GM18505 (cell line): Measurements from ENCODE around the gene RBM23.
A peak's percentile ranks its signal among the peaks of the same experiment; 100 is the strongest.
"Not testable (repeated sequence)": the region's sequence is repeated elsewhere in the genome, so short reads cannot be mapped to it uniquely, and the experiment has no call there.

Experiments used
- ATAC-seq: cut with Tn5 transposase; IDR thresholded peaks from one replicate; pipeline ENCODE4 v1.9.1; 2021; ENCODE audit not compliant: unreplicated experiment
- POLR2A ChIP-seq: IDR thresholded peaks from 4 replicates; pipeline ENCODE4 v1.6.1; 2011; ENCODE audit warnings: borderline replicate concordance; ENCODE audit not compliant: insufficient read depth, insufficient read length; ENCODE audit errors: extremely low read depth

The RBM23 gene

GRCh38 chr14:22854963-22855724 lies 63.8 kb downstream of the RBM23 start:
- no peak for TF ChIP-seq POLR2A
- ATAC-seq = no peak

- ATAC-seq = not testable (repeated sequence)
Measured at GRCh38 chr14:22854296-22854695, 64.7 kb downstream of the RBM23 start.

- ATAC-seq = peak; percentile 71
- no peak for TF ChIP-seq POLR2A
Measured at GRCh38 chr14:22852940-22853767, 65.8 kb downstream of the RBM23 start.

- no peak for TF ChIP-seq POLR2A
- ATAC-seq = no peak
Measured at GRCh38 chr14:22852599-22852939, 66.4 kb downstream of the RBM23 start.

GRCh38 chr14:22852178-22852577 lies 66.8 kb downstream of the RBM23 start:
- ATAC-seq = not testable (repeated sequence)

- no peak for ATAC-seq
- no peak for TF ChIP-seq POLR2A
Measured at GRCh38 chr14:22850944-22851764, 67.8 kb downstream of the RBM23 start.

- no peak for ATAC-seq
- TF ChIP-seq POLR2A = no peak
Measured at GRCh38 chr14:22849212-22849819, 69.6 kb downstream of the RBM23 start.

- no peak for ATAC-seq
- no peak for TF ChIP-seq POLR2A
Measured at GRCh38 chr14:22848351-22849164, 70.4 kb downstream of the RBM23 start.

- ATAC-seq = no peak
- no peak for TF ChIP-seq POLR2A
Measured at GRCh38 chr14:22847661-22848341, 71.1 kb downstream of the RBM23 start.

- no peak for TF ChIP-seq POLR2A
- ATAC-seq = no peak
Measured at GRCh38 chr14:22846811-22847307, 72.1 kb downstream of the RBM23 start.

- no peak for TF ChIP-seq POLR2A
- ATAC-seq = no peak
Measured at GRCh38 chr14:22845821-22846625, 72.9 kb downstream of the RBM23 start.
